HCT116 (cell line): ENCODE results near the gene SLC7A5. TPM values are rescaled to one million over a fixed set of nuclear protein-coding genes. Genes with fewer than 3 reads are reported as not detected.

Experiments
- ATAC-seq: fragments of 200-7000 bp; cut with Tn5 transposase; 2 replicates; pipeline ENCODE4 v1.9.1; 2020; ENCODE audit warnings: mild to moderate bottlenecking, moderate library complexity
- BruUV-seq: library from RNA; stranded (reverse); fragments of 400-500 nt; replicated peaks from 2 replicates; lab custom pipeline; 2021; lab: Mats Ljungman, UMichigan
- CTCF ChIA-PET: fragments of 300-600 bp; sonication (Branson Sonifier 250); formaldehyde crosslinking; loops from one replicate; lab custom pipeline; 2021; ENCODE audit warnings: antibody characterized with exemption; lab: Charles Lee
- POLR2A ChIA-PET: fragments of 300-600, 350-600 bp; sonication (Branson Sonifier 250); formaldehyde crosslinking; loops from one replicate; lab custom pipeline; 2021; ENCODE audit warnings: antibody characterized with exemption; lab: Charles Lee
- RAD21 ChIA-PET, 2 experiments: fragments of 300-600 bp; sonication (Branson Sonifier 250); formaldehyde crosslinking; loops; one replicate each; lab custom pipeline; 2023; ENCODE audit warnings: low total read pairs in 2 of 2; ENCODE audit not compliant: uncharacterized antibody in 2 of 2, unreplicated experiment in 2 of 2, low non-redundant PET in 1 of 2; lab: Charles Lee
- DNase-seq: peaks from one replicate; pipeline ENCODE4 v3.0.0-alpha.2; 2010; ENCODE audit warnings: low read depth, low spot score
- H2AFZ ChIP-seq: fragments of 200-600 bp; shearing (Covaris generic), sonication (generic); 2 replicates; pipeline ENCODE4 v1.6.1; 2017; ENCODE audit warnings: low read depth, mixed run types, mixed read lengths, antibody characterized with exemption, low read length; ENCODE audit not compliant: poor library complexity, severe bottlenecking
- H3K27ac ChIP-seq: 2 replicates; pipeline ENCODE4 v1.5.1; 2012; ENCODE audit warnings: low read depth, low read length
- H3K27me3 ChIP-seq: fragments of 200-600 bp; sonication (generic); 2 replicates; pipeline ENCODE4 v1.6.1; 2016; ENCODE audit warnings: mixed run types, low read length, mixed read lengths; ENCODE audit not compliant: insufficient read depth
- H3K36me3 ChIP-seq, 2 experiments: fragments of 200-500 bp in 1 of 2; fragments of 200-600 bp in 1 of 2; sonication (Bioruptor generic) in 1 of 2; sonication (generic) in 1 of 2; 2 replicates each; pipeline versions ENCODE4 v1.5.1 to v1.6.1; 2014 to 2016; ENCODE audit warnings: low read length in 2 of 2, inconsistent platforms in 1 of 2, mixed read lengths in 1 of 2, mixed run types in 1 of 2; ENCODE audit not compliant: insufficient read depth in 2 of 2, control insufficient read depth in 1 of 2
- H3K4me1 ChIP-seq, 2 experiments: fragments of 200-600 bp in 1 of 2; sonication (generic) in 1 of 2; 2 replicates each; pipeline versions ENCODE4 v1.5.1 to v1.6.1; 2012 to 2017; ENCODE audit warnings: low read length in 2 of 2, inconsistent platforms in 1 of 2, mild to moderate bottlenecking in 1 of 2, mixed read lengths in 1 of 2, mixed run types in 1 of 2, moderate library complexity in 1 of 2; ENCODE audit not compliant: insufficient read depth in 2 of 2, control insufficient read depth in 1 of 2
- H3K4me2 ChIP-seq: fragments of 200-600 bp; sonication (generic); 2 replicates; pipeline ENCODE4 v1.6.1; 2017; ENCODE audit warnings: mixed run types, low read length, mixed read lengths
- H3K4me3 ChIP-seq, 2 experiments: fragments of 200-600 bp in 1 of 2; sonication (generic) in 1 of 2; replicated peaks in 1 of 2; 2 replicates each; pipeline ENCODE4 v1.5.1; 2011 to 2016; ENCODE audit warnings: low read length in 2 of 2, control low read depth in 1 of 2, low read depth in 1 of 2, mild to moderate bottlenecking in 1 of 2, mixed read lengths in 1 of 2, mixed run types in 1 of 2
- H3K79me2 ChIP-seq: fragments of 200-600 bp; sonication (generic); 2 replicates; pipeline ENCODE4 v1.6.1; 2017; ENCODE audit warnings: mild to moderate bottlenecking, mixed run types, low read length, moderate library complexity, mixed read lengths; ENCODE audit not compliant: insufficient read depth
- H3K9ac ChIP-seq: fragments of 200-600 bp; sonication (generic); 2 replicates; pipeline ENCODE4 v1.6.1; 2016; ENCODE audit warnings: low read length, mixed read lengths
- H3K9me2 ChIP-seq: fragments of 200-600 bp; sonication (generic), shearing (Covaris generic); 2 replicates; pipeline ENCODE4 v1.6.1; 2017; ENCODE audit warnings: mixed run types, mild to moderate bottlenecking, moderate library complexity; ENCODE audit not compliant: insufficient read depth
- H3K9me3 ChIP-seq, 2 experiments: fragments of 200-500 bp in 1 of 2; fragments of 200-600 bp in 1 of 2; sonication (Bioruptor generic) in 1 of 2; sonication (generic) in 1 of 2; 2 replicates each; pipeline ENCODE4 v1.6.1; 2014 to 2017; ENCODE audit warnings: low read length in 2 of 2, mixed read lengths in 2 of 2, inconsistent platforms in 1 of 2, low read depth in 1 of 2, mild to moderate bottlenecking in 1 of 2, mixed run types in 1 of 2, moderate library complexity in 1 of 2; ENCODE audit not compliant: control insufficient read depth in 1 of 2, insufficient read depth in 1 of 2
- H4K20me1 ChIP-seq: fragments of 200-600 bp; sonication (generic), shearing (Covaris generic); 2 replicates; pipeline ENCODE4 v1.6.1; 2017; ENCODE audit warnings: mixed run types, mild to moderate bottlenecking, moderate library complexity; ENCODE audit not compliant: insufficient read depth
- CBX3 ChIP-seq: IDR thresholded peaks from 2 replicates; pipeline ENCODE4 v1.6.1; 2012; ENCODE audit warnings: low read depth
- CEBPB ChIP-seq: IDR thresholded peaks from 2 replicates; pipeline ENCODE4 v1.6.1; 2012; ENCODE audit warnings: low read depth
- CTCF ChIP-seq, 3 experiments: fragments of 200-600 bp in 1 of 3; sonication (generic) in 1 of 3; IDR thresholded peaks in 2 of 3; conservative IDR thresholded peaks in 1 of 3; 2 replicates each; pipeline ENCODE4 v1.5.1; 2012 to 2017; ENCODE audit warnings: low read depth in 2 of 3, low read length in 2 of 3, antibody characterized with exemption in 1 of 3, borderline replicate concordance in 1 of 3, control low read depth in 1 of 3, mild to moderate bottlenecking in 1 of 3, mixed read lengths in 1 of 3, mixed run types in 1 of 3, moderate library complexity in 1 of 3; ENCODE audit not compliant: insufficient read depth in 1 of 3
- ELF1 ChIP-seq: IDR thresholded peaks from 2 replicates; pipeline ENCODE4 v1.6.1; 2012; ENCODE audit warnings: low read depth, borderline replicate concordance
- EZH2 ChIP-seq: fragments of 200-600 bp; sonication (generic); IDR thresholded peaks from 2 replicates; pipeline ENCODE4 v1.6.1; 2017; ENCODE audit warnings: antibody characterized with exemption, mixed run types
- EZH2phosphoT487 ChIP-seq: fragments of 200-600 bp; IDR thresholded peaks from 2 replicates; pipeline ENCODE4 v1.6.1; 2018; ENCODE audit warnings: antibody characterized with exemption, borderline replicate concordance
- JUND ChIP-seq: IDR thresholded peaks from 2 replicates; pipeline ENCODE4 v1.6.1; 2012
- POLR2A ChIP-seq: IDR thresholded peaks from 2 replicates; pipeline ENCODE4 v1.7.0; 2011; ENCODE audit warnings: borderline replicate concordance; ENCODE audit not compliant: insufficient read depth, insufficient read length; ENCODE audit errors: extremely low read depth
- RAD21 ChIP-seq: IDR thresholded peaks from 2 replicates; pipeline ENCODE4 v1.6.1; 2012; ENCODE audit warnings: low read depth, mild to moderate bottlenecking
- YY1 ChIP-seq: IDR thresholded peaks from 2 replicates; pipeline ENCODE4 v1.6.1; 2011; ENCODE audit warnings: low read length, low read depth, moderate library complexity, mild to moderate bottlenecking; ENCODE audit not compliant: insufficient replicate concordance; ENCODE audit errors: extremely low read depth
- ZBTB33 ChIP-seq: IDR thresholded peaks from 2 replicates; pipeline ENCODE4 v1.6.1; 2011; ENCODE audit warnings: mild to moderate bottlenecking, low read length, moderate library complexity; ENCODE audit not compliant: insufficient replicate concordance; ENCODE audit errors: extremely low read depth
- ZFX ChIP-seq: fragments of 450-650 bp; IDR thresholded peaks from 2 replicates; pipeline ENCODE4 v1.6.1; 2017
- intact Hi-C: fragments of 100-400 bp; cut with micrococcal nuclease; formaldehyde crosslinking; loops from 2 replicates; pipeline ENCODE4 v1.10.0; 2022
- total RNA-seq: library from RNA; stranded (reverse); gene quantifications from one replicate; pipeline ENCODE4 v1.2.1, GENCODE V29; 2021; ENCODE audit not compliant: unreplicated experiment

SLC7A5 gene
- total RNA-seq, 1 experiment from 2014 or later, result 482 TPM

- POLR2A ChIA-PET, result interaction anchor here (0.9 to 1.1 kb wide), 2 partner anchors 9 to 13 kb away, joined by 3 read pairs; no protein-coding TSS in a partner anchor
These were observed 49.3 kb downstream of the SLC7A5 start for GRCh38 chr16:87819983-87820382.

More at GRCh38 chr16:87819983-87820382, 49.3 kb downstream of the SLC7A5 start:
- H2AFZ ChIP-seq, result no peak overlapping the region
- no peak for TF ChIP-seq CBX3
- no peak for TF ChIP-seq YY1
- TF ChIP-seq RAD21, result no peak
- TF ChIP-seq CTCF (IDR thresholded peaks at IDR 0.05 in 2 of 3, conservative IDR thresholded peaks at IDR 0.05 in 1 of 3; ENCODE audit: borderline replicate concordance in 1 of 3, insufficient read depth in 1 of 3, low read depth in 2 of 3, low read length in 2 of 3), result no peak
- TF ChIP-seq ZFX, result no peak
- no peak for TF ChIP-seq ZBTB33
- TF ChIP-seq JUND, result no peak
- no peak for TF ChIP-seq CEBPB
- TF ChIP-seq ELF1, result no peak
- TF ChIP-seq EZH2, result no peak
- TF ChIP-seq EZH2phosphoT487, result no peak
- no peak for TF ChIP-seq POLR2A
- DNase-seq (no peak), ATAC-seq (no peak)
- H3K27ac ChIP-seq, result no peak overlapping the region
- H3K9ac ChIP-seq, result no peak overlapping the region
- CTCF ChIA-PET, result interaction anchor here (1.4 kb wide), 1 partner anchor 30 kb away, joined by 4 read pairs; no protein-coding TSS in a partner anchor
- BruUV-seq, result no TSS peak
- RAD21 ChIA-PET, result no interaction called here
- no peaks in the 10 kb centered on the region for H4K20me1 ChIP-seq
- H3K36me3 ChIP-seq, result no peaks in the 10 kb centered on the region
- intact Hi-C loops, result no loop called here
- H3K4me1 ChIP-seq, result no peaks in the 10 kb centered on the region
- no peak overlapping the region for H3K4me3 ChIP-seq
- H3K4me2 ChIP-seq, result no peak overlapping the region
- peaks cover 14 to 27% of the 10 kb centered on the region in 2 experiments; a peak in 3 of 4 replicates for H3K9me3 ChIP-seq
- no peaks in the 10 kb centered on the region for H3K79me2 ChIP-seq
- H3K9me2 ChIP-seq, result no peaks in the 10 kb centered on the region
- peaks cover 3% of the 10 kb centered on the region; the same call in 1 of the 2 replicates for H3K27me3 ChIP-seq
